ENCODE measurements around the gene CCDC97.

Gene CCDC97

GRCh38 chr19:41351339-41352245, 41.6 kb downstream of the CCDC97 start:
- DNase-seq: peak; percentile 60 to 73
- no peak for TF ChIP-seq GATA1 (IDR thresholded peaks at IDR 0.05; ENCODE audit: low read depth, low read length)
- peak; percentile 50 for TF ChIP-seq POLR2A (IDR thresholded peaks at IDR 0.05; ENCODE audit: low read length)

GRCh38 chr19:41352279-41352608, 42.3 kb downstream of the CCDC97 start:
- no peak for DNase-seq
- no peak for TF ChIP-seq POLR2A (IDR thresholded peaks at IDR 0.05; ENCODE audit: low read length)
- TF ChIP-seq GATA1 (IDR thresholded peaks at IDR 0.05; ENCODE audit: low read depth, low read length): no peak

GRCh38 chr19:41352609-41353465, 42.9 kb downstream of the CCDC97 start:
- no peak for TF ChIP-seq POLR2A (IDR thresholded peaks at IDR 0.05; ENCODE audit: low read length)
- TF ChIP-seq GATA1 (IDR thresholded peaks at IDR 0.05; ENCODE audit: low read depth, low read length): no peak
- peak; percentile 69 to 82 for DNase-seq

- DNase-seq: peak; percentile 86 to 91
Measured at GRCh38 chr19:41353466-41354342, 43.7 kb downstream of the CCDC97 start, which contains the start of gene TGFB1. TGFB1 (minus strand) TSS chr19:41353922; CDS start chr19:41353044, 878 bp downstream.

GRCh38 chr19:41354343-41354953, 44.5 kb downstream of the CCDC97 start:
- TF ChIP-seq POLR2A (IDR thresholded peaks at IDR 0.05; ENCODE audit: low read length) (no peak), GATA1 (IDR thresholded peaks at IDR 0.05; ENCODE audit: low read depth, low read length) (no peak)
- no peak for DNase-seq

More at GRCh38 chr19:41353466-41354342, 43.7 kb downstream of the CCDC97 start, which contains the start of gene TGFB1:
- TF ChIP-seq GATA1 (IDR thresholded peaks at IDR 0.05; ENCODE audit: low read depth, low read length): no peak
- TF ChIP-seq POLR2A (IDR thresholded peaks at IDR 0.05; ENCODE audit: low read length): peak; percentile 60

- no peak for DNase-seq
- no peak for TF ChIP-seq POLR2A (IDR thresholded peaks at IDR 0.05; ENCODE audit: low read length)
- TF ChIP-seq GATA1 (IDR thresholded peaks at IDR 0.05; ENCODE audit: low read depth, low read length): no peak
Measured at GRCh38 chr19:41355035-41355434, 45.1 kb downstream of the CCDC97 start.

- no peak for DNase-seq
- TF ChIP-seq GATA1 (IDR thresholded peaks at IDR 0.05; ENCODE audit: low read depth, low read length) (no peak), POLR2A (IDR thresholded peaks at IDR 0.05; ENCODE audit: low read length) (no peak)
Measured at GRCh38 chr19:41355802-41356201, 45.8 kb downstream of the CCDC97 start.

- TF ChIP-seq POLR2A (IDR thresholded peaks at IDR 0.05; ENCODE audit: low read length) (no peak), GATA1 (IDR thresholded peaks at IDR 0.05; ENCODE audit: low read depth, low read length) (no peak)
- no peak for DNase-seq
Measured at GRCh38 chr19:41356984-41357739, 47.2 kb downstream of the CCDC97 start.

- TF ChIP-seq GATA1 (IDR thresholded peaks at IDR 0.05; ENCODE audit: low read depth, low read length): no peak
Measured at GRCh38 chr19:41357746-41358145, 47.8 kb downstream of the CCDC97 start.

GRCh38 chr19:41359741-41360140, 49.8 kb downstream of the CCDC97 start:
- no peak for DNase-seq
- TF ChIP-seq POLR2A (IDR thresholded peaks at IDR 0.05; ENCODE audit: low read length) (no peak), GATA1 (IDR thresholded peaks at IDR 0.05; ENCODE audit: low read depth, low read length) (no peak)

More at GRCh38 chr19:41357746-41358145, 47.8 kb downstream of the CCDC97 start:
- no peak for DNase-seq

GRCh38 chr19:41362143-41362847, 52.3 kb downstream of the CCDC97 start:
- DNase-seq: no peak
- no peak for TF ChIP-seq POLR2A (IDR thresholded peaks at IDR 0.05; ENCODE audit: low read length)
- no peak for TF ChIP-seq GATA1 (IDR thresholded peaks at IDR 0.05; ENCODE audit: low read depth, low read length)

GRCh38 chr19:41363371-41363752, 53.4 kb downstream of the CCDC97 start:
- DNase-seq: no peak
- TF ChIP-seq POLR2A (IDR thresholded peaks at IDR 0.05; ENCODE audit: low read length) (no peak), GATA1 (IDR thresholded peaks at IDR 0.05; ENCODE audit: low read depth, low read length) (no peak)

All from erythroblast (primary cell).